Activated naive CD8-positive, alpha-beta T cell (primary cell): ENCODE results near the gene CXCR6.

Experiments
- H3K27ac Mint-ChIP-seq: one replicate; pipeline ENCODE4 v1.8.0; 2021; ENCODE audit warnings: mixed read lengths
- H3K27me3 Mint-ChIP-seq: one replicate; pipeline ENCODE4 v1.8.0; 2021; ENCODE audit warnings: mixed read lengths
- H3K36me3 Mint-ChIP-seq: one replicate; pipeline ENCODE4 v1.8.0; 2021; ENCODE audit warnings: mixed read lengths
- H3K4me1 Mint-ChIP-seq: one replicate; pipeline ENCODE4 v1.8.0; 2021; ENCODE audit warnings: low read depth, mixed read lengths
- H3K4me3 Mint-ChIP-seq: one replicate; pipeline ENCODE4 v1.8.0; 2021; ENCODE audit warnings: mild to moderate bottlenecking, mixed read lengths
- H3K9me3 Mint-ChIP-seq: one replicate; pipeline ENCODE4 v1.8.0; 2021; ENCODE audit warnings: low read depth, mixed read lengths

The CXCR6 gene

GRCh38 chr3:45950131-45950530 lies 6.9 kb downstream of the CXCR6 start:
- Mint-ChIP-seq H3K36me3 (peaks cover 45% of the 10 kb centered on the region), H3K27me3 (no peaks in the 10 kb centered on the region), H3K27ac (no peak overlapping the region), H3K4me3 (no peak overlapping the region), H3K4me1 (peaks cover 50% of the 10 kb centered on the region), H3K9me3 (no peaks in the 10 kb centered on the region)

- H3K4me1 Mint-ChIP-seq = peaks cover 49% of the 10 kb centered on the region
- peaks cover 42% of the 10 kb centered on the region for H3K36me3 Mint-ChIP-seq
- H3K27me3 Mint-ChIP-seq = no peaks in the 10 kb centered on the region
- peak overlapping the region; percentile 9 for H3K4me3 Mint-ChIP-seq
- no peaks in the 10 kb centered on the region for H3K9me3 Mint-ChIP-seq
- peak overlapping the region; percentile 70 for H3K27ac Mint-ChIP-seq
Observed at GRCh38 chr3:45950686-45951600, 7.7 kb downstream of the CXCR6 start.

- Mint-ChIP-seq H3K4me1 (peaks cover 43% of the 10 kb centered on the region), H3K9me3 (no peaks in the 10 kb centered on the region), H3K27ac (no peak overlapping the region), H3K27me3 (no peaks in the 10 kb centered on the region), H3K36me3 (peaks cover 35% of the 10 kb centered on the region), H3K4me3 (no peak overlapping the region)
Observed at GRCh38 chr3:45951946-45952345, 8.7 kb downstream of the CXCR6 start.

GRCh38 chr3:45952456-45952855 lies 9.2 kb downstream of the CXCR6 start:
- no peak overlapping the region for H3K4me3 Mint-ChIP-seq
- H3K9me3 Mint-ChIP-seq = no peaks in the 10 kb centered on the region
- peaks cover 42% of the 10 kb centered on the region for H3K4me1 Mint-ChIP-seq
- peaks cover 33% of the 10 kb centered on the region for H3K36me3 Mint-ChIP-seq
- H3K27ac Mint-ChIP-seq = no peak overlapping the region
- no peaks in the 10 kb centered on the region for H3K27me3 Mint-ChIP-seq

- H3K4me1 Mint-ChIP-seq = peaks cover 40% of the 10 kb centered on the region
- H3K27me3 Mint-ChIP-seq = no peaks in the 10 kb centered on the region
- H3K9me3 Mint-ChIP-seq = no peaks in the 10 kb centered on the region
- H3K27ac Mint-ChIP-seq = no peak overlapping the region
- H3K36me3 Mint-ChIP-seq = peaks cover 26% of the 10 kb centered on the region
- no peak overlapping the region for H3K4me3 Mint-ChIP-seq
Observed at GRCh38 chr3:45953536-45953935, 10.3 kb downstream of the CXCR6 start.

- Mint-ChIP-seq H3K9me3 (no peaks in the 10 kb centered on the region), H3K4me1 (peaks cover 32% of the 10 kb centered on the region), H3K4me3 (no peak overlapping the region), H3K27me3 (no peaks in the 10 kb centered on the region), H3K27ac (no peak overlapping the region), H3K36me3 (peaks cover 27% of the 10 kb centered on the region)
Observed at GRCh38 chr3:45954306-45954705, 11.0 kb downstream of the CXCR6 start.

- Mint-ChIP-seq H3K36me3 (peaks cover 29% of the 10 kb centered on the region), H3K27me3 (no peaks in the 10 kb centered on the region), H3K4me3 (no peak overlapping the region), H3K9me3 (no peaks in the 10 kb centered on the region), H3K4me1 (peaks cover 24% of the 10 kb centered on the region), H3K27ac (no peak overlapping the region)
Observed at GRCh38 chr3:45955017-45955647, 11.9 kb downstream of the CXCR6 start.

- H3K4me3 Mint-ChIP-seq = no peak overlapping the region
- H3K9me3 Mint-ChIP-seq = no peaks in the 10 kb centered on the region
- peaks cover 31% of the 10 kb centered on the region for H3K36me3 Mint-ChIP-seq
- no peak overlapping the region for H3K27ac Mint-ChIP-seq
- peaks cover 19% of the 10 kb centered on the region for H3K4me1 Mint-ChIP-seq
- H3K27me3 Mint-ChIP-seq = no peaks in the 10 kb centered on the region
Observed at GRCh38 chr3:45955706-45956105, 12.4 kb downstream of the CXCR6 start.

- no peaks in the 10 kb centered on the region for H3K27me3 Mint-ChIP-seq
- no peaks in the 10 kb centered on the region for H3K9me3 Mint-ChIP-seq
- H3K36me3 Mint-ChIP-seq = peaks cover 31% of the 10 kb centered on the region
- H3K4me3 Mint-ChIP-seq = no peak overlapping the region
- H3K4me1 Mint-ChIP-seq = peaks cover 13% of the 10 kb centered on the region
- H3K27ac Mint-ChIP-seq = no peak overlapping the region
Observed at GRCh38 chr3:45957586-45957985, 14.3 kb downstream of the CXCR6 start.

- Mint-ChIP-seq H3K36me3 (peaks cover 28% of the 10 kb centered on the region), H3K4me3 (no peak overlapping the region)
Observed at GRCh38 chr3:45958321-45958791, 15.1 kb downstream of the CXCR6 start.

GRCh38 chr3:45959201-45959600 lies 15.9 kb downstream of the CXCR6 start:
- H3K27ac Mint-ChIP-seq = no peak overlapping the region
- H3K9me3 Mint-ChIP-seq = no peaks in the 10 kb centered on the region
- H3K4me3 Mint-ChIP-seq = no peak overlapping the region

More at GRCh38 chr3:45958321-45958791, 15.1 kb downstream of the CXCR6 start:
- Mint-ChIP-seq H3K27me3 (no peaks in the 10 kb centered on the region), H3K27ac (no peak overlapping the region), H3K9me3 (no peaks in the 10 kb centered on the region), H3K4me1 (peaks cover 16% of the 10 kb centered on the region)

GRCh38 chr3:45960289-45960688 lies 17.0 kb downstream of the CXCR6 start:
- peaks cover 30% of the 10 kb centered on the region for H3K36me3 Mint-ChIP-seq
- peaks cover 30% of the 10 kb centered on the region for H3K4me1 Mint-ChIP-seq
- no peak overlapping the region for H3K4me3 Mint-ChIP-seq
- H3K27me3 Mint-ChIP-seq = no peaks in the 10 kb centered on the region
- no peaks in the 10 kb centered on the region for H3K9me3 Mint-ChIP-seq
- H3K27ac Mint-ChIP-seq = no peak overlapping the region

More at GRCh38 chr3:45959201-45959600, 15.9 kb downstream of the CXCR6 start:
- Mint-ChIP-seq H3K4me1 (peaks cover 22% of the 10 kb centered on the region), H3K27me3 (no peaks in the 10 kb centered on the region), H3K36me3 (peaks cover 29% of the 10 kb centered on the region)

- no peak overlapping the region for H3K27ac Mint-ChIP-seq
- peaks cover 28% of the 10 kb centered on the region for H3K36me3 Mint-ChIP-seq
- H3K9me3 Mint-ChIP-seq = no peaks in the 10 kb centered on the region
- H3K27me3 Mint-ChIP-seq = no peaks in the 10 kb centered on the region
- no peak overlapping the region for H3K4me3 Mint-ChIP-seq
- peaks cover 44% of the 10 kb centered on the region for H3K4me1 Mint-ChIP-seq
Observed at GRCh38 chr3:45962033-45962432, 18.8 kb downstream of the CXCR6 start.

- Mint-ChIP-seq H3K27ac (peak overlapping the region; percentile 55), H3K4me3 (peak overlapping the region; percentile 6)
Observed at GRCh38 chr3:45964139-45964538, 20.9 kb downstream of the CXCR6 start.

GRCh38 chr3:45965253-45965652 lies 22.0 kb downstream of the CXCR6 start:
- Mint-ChIP-seq H3K9me3 (no peaks in the 10 kb centered on the region), H3K4me1 (peaks cover 51% of the 10 kb centered on the region), H3K4me3 (peak overlapping the region; percentile 38), H3K27ac (no peak overlapping the region), H3K36me3 (peaks cover 25% of the 10 kb centered on the region), H3K27me3 (no peaks in the 10 kb centered on the region)

More at GRCh38 chr3:45964139-45964538, 20.9 kb downstream of the CXCR6 start:
- Mint-ChIP-seq H3K27me3 (no peaks in the 10 kb centered on the region), H3K36me3 (peaks cover 31% of the 10 kb centered on the region), H3K9me3 (no peaks in the 10 kb centered on the region), H3K4me1 (peaks cover 51% of the 10 kb centered on the region)
